OCI-LY7 (cell line): Measurements from ENCODE around the gene SP100. TPM values are rescaled to one million over a fixed set of nuclear protein-coding genes. Genes with fewer than 3 reads are reported as not detected.

Experiments used
- BruUV-seq: library from RNA; stranded (reverse); fragments of 400-500 nt; replicated peaks from 2 replicates; lab custom pipeline; 2021; lab: Mats Ljungman, UMichigan
- CTCF ChIA-PET: fragments of 300-600 bp; sonication (Branson Sonifier 250); formaldehyde crosslinking; loops from one replicate; lab custom pipeline; 2022; ENCODE audit warnings: antibody characterized with exemption; ENCODE audit not compliant: unreplicated experiment; lab: Charles Lee
- POLR2A ChIA-PET: fragments of 300-600 bp; sonication (Branson Sonifier 250); formaldehyde crosslinking; loops from one replicate; lab custom pipeline; 2022; ENCODE audit warnings: antibody characterized with exemption; lab: Charles Lee
- DNase-seq: peaks from one replicate; pipeline ENCODE4 v3.0.0-alpha.2; 2015; ENCODE audit warnings: low spot score
- H2AFZ ChIP-seq: fragments of 200-600 bp; sonication (generic), shearing (Covaris generic); 2 replicates; pipeline ENCODE4 v1.6.1; 2014; ENCODE audit warnings: mild to moderate bottlenecking, antibody characterized with exemption, low read length, moderate library complexity
- H3K27ac ChIP-seq: fragments of 200-600 bp; sonication (generic); 2 replicates; pipeline ENCODE4 v1.5.1; 2014; ENCODE audit warnings: mixed run types, low read depth, mild to moderate bottlenecking, moderate library complexity, low read length, inconsistent platforms; ENCODE audit not compliant: poor library complexity, severe bottlenecking
- H3K36me3 ChIP-seq: fragments of 200-600 bp; sonication (generic); 2 replicates; pipeline ENCODE4 v1.6.1; 2014; ENCODE audit warnings: mild to moderate bottlenecking, antibody characterized with exemption, low read length, moderate library complexity, mixed read lengths; ENCODE audit not compliant: insufficient read depth
- H3K4me1 ChIP-seq: fragments of 200-600 bp; sonication (generic); 2 replicates; pipeline ENCODE4 v1.5.1; 2014; ENCODE audit warnings: mild to moderate bottlenecking, low read length; ENCODE audit not compliant: insufficient read depth, poor library complexity, severe bottlenecking
- H3K4me2 ChIP-seq: fragments of 200-600 bp; sonication (generic); 2 replicates; pipeline ENCODE4 v1.6.1; 2014; ENCODE audit warnings: mild to moderate bottlenecking, low read length
- H3K4me3 ChIP-seq: fragments of 200-600 bp; sonication (generic); 2 replicates; pipeline ENCODE4 v1.5.1; 2014; ENCODE audit warnings: mild to moderate bottlenecking, low read depth, low read length; ENCODE audit not compliant: poor library complexity, severe bottlenecking
- H3K79me2 ChIP-seq: fragments of 200-600 bp; sonication (generic); 2 replicates; pipeline ENCODE4 v1.6.1; 2016; ENCODE audit warnings: low read depth, mild to moderate bottlenecking, low read length, moderate library complexity, mixed read lengths; ENCODE audit not compliant: insufficient read depth
- H3K9me2 ChIP-seq: fragments of 200-600 bp; sonication (generic); 2 replicates; pipeline ENCODE4 v1.6.1; 2016; ENCODE audit warnings: mild to moderate bottlenecking, low read length, mixed read lengths; ENCODE audit not compliant: insufficient read depth
- H3K9me3 ChIP-seq: fragments of 200-600 bp; sonication (generic); 2 replicates; pipeline ENCODE4 v1.6.1; 2014; ENCODE audit warnings: mild to moderate bottlenecking, mixed run types, low read length, mixed read lengths
- H4K20me1 ChIP-seq: fragments of 200-600 bp; sonication (generic); 2 replicates; pipeline ENCODE4 v1.6.1; 2014; ENCODE audit warnings: mild to moderate bottlenecking, antibody characterized with exemption, low read length, moderate library complexity, mixed read lengths; ENCODE audit not compliant: insufficient read depth
- EZH2phosphoT487 ChIP-seq: fragments of 200-600 bp; sonication (generic); IDR thresholded peaks from 2 replicates; pipeline ENCODE4 v1.6.1; 2018; ENCODE audit warnings: low read depth, borderline replicate concordance, mild to moderate bottlenecking, mixed run types, antibody characterized with exemption, low read length, moderate library complexity, mixed read lengths
- intact Hi-C: fragments of 100-400 bp; cut with micrococcal nuclease; formaldehyde crosslinking; loops from one replicate; pipeline ENCODE4 v1.10.0; 2022; ENCODE audit not compliant: unreplicated experiment
- total RNA-seq, 2 experiments: library from RNA; depleted of rRNA in 1 of 2; stranded (reverse); fragments of >200 nt in 1 of 2; shearing (Covaris generic) in 1 of 2; gene quantifications; 2 replicates each; pipeline ENCODE4 v1.2.3, GENCODE V29; 2014 to 2022
- TF ChIP-seq, protein P1 (sequence below): fragments of 200-600 bp; sonication (generic); conservative IDR thresholded peaks from 2 replicates; pipeline ENCODE4 v1.5.1; 2014; ENCODE audit warnings: mild to moderate bottlenecking, antibody characterized with exemption, low read length, moderate library complexity, mixed read lengths

The SP100 gene
- total RNA-seq, 2 experiments from 2014 or later: 44.6 to 54.5 TPM

DNA sequence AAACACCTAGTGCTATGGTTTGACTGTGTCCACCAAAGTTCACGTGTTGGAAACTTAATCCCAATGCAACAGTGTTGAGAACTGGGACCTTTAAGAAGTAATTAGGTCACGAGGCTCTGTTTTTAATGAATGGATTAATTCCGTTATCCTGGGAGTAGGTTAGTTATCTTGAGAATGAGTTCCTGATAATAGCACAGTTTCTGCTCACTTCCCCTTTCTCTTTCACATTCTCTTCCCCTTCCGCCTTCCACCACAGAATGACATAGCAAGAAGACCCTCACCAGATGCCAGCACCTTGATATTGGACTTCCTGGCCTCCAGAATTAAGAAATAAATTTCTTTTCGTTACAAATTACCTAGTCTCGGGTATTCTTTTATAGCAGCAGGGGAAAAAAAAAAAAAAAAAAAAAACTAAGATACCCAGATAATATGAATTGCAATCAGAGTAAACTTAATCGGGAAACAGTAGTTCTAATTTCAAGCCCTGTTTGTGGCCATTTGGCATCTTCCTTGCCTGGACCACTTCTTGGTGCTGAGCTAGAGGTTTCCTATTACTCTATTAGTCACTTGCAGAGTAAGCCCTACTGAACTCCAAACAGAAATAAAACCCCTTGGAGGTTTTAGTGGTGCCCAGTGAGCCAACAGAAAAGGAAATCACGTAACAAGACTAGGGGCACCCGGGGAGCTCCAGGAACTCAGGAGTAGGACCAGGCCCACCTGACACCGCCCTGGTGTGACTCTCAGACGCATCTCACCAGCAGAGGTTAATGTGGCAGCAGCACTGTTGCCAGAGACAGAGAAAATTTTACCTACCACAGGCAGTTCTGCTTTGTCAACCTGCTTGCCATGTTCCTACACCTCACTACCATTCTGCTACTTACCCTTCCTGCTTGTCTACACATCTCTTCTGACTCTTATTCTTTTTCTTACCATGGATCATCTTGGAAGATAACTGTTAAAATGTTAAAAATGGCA lies 149.1 kb downstream of the SP100 start:
- peak overlapping the region; percentile 48 for H3K4me2 ChIP-seq
- ChIA-PET POLR2A (no interaction called here), CTCF (no interaction called here)
- peak overlapping the region; percentile 39 for H2AFZ ChIP-seq
- no peak overlapping the region for H3K4me3 ChIP-seq
- no peaks in the 10 kb centered on the region for H3K9me2 ChIP-seq
- H4K20me1 ChIP-seq: no peaks in the 10 kb centered on the region
- no TSS peak for BruUV-seq
- peak overlapping the region; percentile 17 for H3K27ac ChIP-seq
- peaks cover 9% of the 10 kb centered on the region; the same call in 1 of the 2 replicates for H3K9me3 ChIP-seq
- no peaks in the 10 kb centered on the region for H3K36me3 ChIP-seq
- intact Hi-C loops: loop anchor here (2.0 kb wide), 1 partner anchor 38 kb away; no protein-coding TSS in a partner anchor
- peak; percentile 73 for DNase-seq
- peaks cover 13% of the 10 kb centered on the region for H3K4me1 ChIP-seq
- no peak for TF ChIP-seq EZH2phosphoT487
- TF ChIP-seq, protein P1, sequence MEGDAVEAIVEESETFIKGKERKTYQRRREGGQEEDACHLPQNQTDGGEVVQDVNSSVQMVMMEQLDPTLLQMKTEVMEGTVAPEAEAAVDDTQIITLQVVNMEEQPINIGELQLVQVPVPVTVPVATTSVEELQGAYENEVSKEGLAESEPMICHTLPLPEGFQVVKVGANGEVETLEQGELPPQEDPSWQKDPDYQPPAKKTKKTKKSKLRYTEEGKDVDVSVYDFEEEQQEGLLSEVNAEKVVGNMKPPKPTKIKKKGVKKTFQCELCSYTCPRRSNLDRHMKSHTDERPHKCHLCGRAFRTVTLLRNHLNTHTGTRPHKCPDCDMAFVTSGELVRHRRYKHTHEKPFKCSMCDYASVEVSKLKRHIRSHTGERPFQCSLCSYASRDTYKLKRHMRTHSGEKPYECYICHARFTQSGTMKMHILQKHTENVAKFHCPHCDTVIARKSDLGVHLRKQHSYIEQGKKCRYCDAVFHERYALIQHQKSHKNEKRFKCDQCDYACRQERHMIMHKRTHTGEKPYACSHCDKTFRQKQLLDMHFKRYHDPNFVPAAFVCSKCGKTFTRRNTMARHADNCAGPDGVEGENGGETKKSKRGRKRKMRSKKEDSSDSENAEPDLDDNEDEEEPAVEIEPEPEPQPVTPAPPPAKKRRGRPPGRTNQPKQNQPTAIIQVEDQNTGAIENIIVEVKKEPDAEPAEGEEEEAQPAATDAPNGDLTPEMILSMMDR: no peak
- no peaks in the 10 kb centered on the region for H3K79me2 ChIP-seq

DNA sequence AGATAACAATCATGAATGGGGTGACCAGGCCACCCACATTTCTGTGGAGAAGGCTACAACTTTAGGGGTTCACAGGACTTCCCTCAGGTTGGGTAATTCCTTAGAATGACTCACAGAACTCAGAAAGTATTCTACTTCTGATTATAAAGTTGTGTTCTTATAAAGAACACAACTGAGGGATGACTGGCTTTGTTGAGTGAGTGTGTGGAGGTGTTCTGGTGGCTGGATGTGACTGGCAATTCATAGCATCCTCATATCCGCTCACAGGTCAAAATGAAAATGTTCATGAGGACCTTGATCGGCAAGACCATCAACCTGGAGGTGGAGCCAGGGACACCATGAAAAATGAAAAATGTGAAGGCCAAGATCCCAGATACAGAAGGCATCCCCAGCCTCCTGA lies 153.3 kb downstream of the SP100 start:
- TF ChIP-seq, protein P1: no peak
- Histone ChIP-seq H3K79me2 (no peaks in the 10 kb centered on the region), H3K36me3 (no peaks in the 10 kb centered on the region; the same call in 1 of the 2 replicates), H4K20me1 (no peaks in the 10 kb centered on the region), H3K4me2 (no peak overlapping the region), H3K9me3 (peaks cover 16% of the 10 kb centered on the region; the same call in 1 of the 2 replicates), H3K9me2 (no peaks in the 10 kb centered on the region), H2AFZ (no peak overlapping the region), H3K4me3 (no peak overlapping the region), H3K4me1 (peaks cover 13% of the 10 kb centered on the region), H3K27ac (no peak overlapping the region)
- ChIA-PET POLR2A (interaction anchor here (0.6 kb wide), 1 partner anchor 35 kb away, joined by 3 read pairs; no protein-coding TSS in a partner anchor), CTCF (no interaction called here)
- intact Hi-C loops: no loop called here
- DNase-seq: no peak
- BruUV-seq: no TSS peak
